Eye (tissue), 1 donor: ENCODE measurements around the gene SLC25A3.
"Not testable (repeated sequence)": the region's sequence is repeated elsewhere in the genome, so short reads cannot be mapped to it uniquely, and the experiment has no call there.

ENCODE experiments used
- DNase-seq: peaks from one replicate; pipeline ENCODE4 v3.0.0-alpha.2; 2015

Gene SLC25A3

GRCh38 chr12:98595243-98595988, 1.9 kb downstream of the SLC25A3 start:
- DNase-seq, result peak; percentile 36

- DNase-seq, result not testable (repeated sequence)
These were observed 3.8 kb downstream of the SLC25A3 start for GRCh38 chr12:98597313-98597712.

- no peak for DNase-seq
These were observed 8.4 kb downstream of the SLC25A3 start for GRCh38 chr12:98601924-98602323.

GRCh38 chr12:98606359-98606988, 13.0 kb downstream of the SLC25A3 start:
- no peak for DNase-seq

- DNase-seq, result no peak
These were observed 17.1 kb downstream of the SLC25A3 start for GRCh38 chr12:98610596-98610995.

- no peak for DNase-seq
These were observed 19.3 kb downstream of the SLC25A3 start for GRCh38 chr12:98612696-98613334.

- no peak for DNase-seq
These were observed 25.5 kb downstream of the SLC25A3 start for GRCh38 chr12:98618952-98619351.

- DNase-seq, result peak; percentile 18
These were observed 42.3 kb downstream of the SLC25A3 start for GRCh38 chr12:98635657-98636323.

GRCh38 chr12:98637068-98637467, 43.6 kb downstream of the SLC25A3 start:
- DNase-seq, result no peak

GRCh38 chr12:98638009-98638408, 44.5 kb downstream of the SLC25A3 start:
- DNase-seq, result no peak

- DNase-seq, result no peak
These were observed 46.0 kb downstream of the SLC25A3 start for GRCh38 chr12:98639491-98639890.

GRCh38 chr12:98642801-98643200, 49.3 kb downstream of the SLC25A3 start:
- DNase-seq, result not testable (repeated sequence)

- DNase-seq, result no peak
These were observed 50.9 kb downstream of the SLC25A3 start for GRCh38 chr12:98644433-98644711.

GRCh38 chr12:98644712-98645571, 51.5 kb downstream of the SLC25A3 start, which contains the start of the genes APAF1 and IKBIP:
TSS of gene APAF1 (plus strand) at chr12:98645290. CDS start at chr12:98648360, 3,070 bp downstream.
TSS of gene IKBIP (minus strand) at chr12:98644788. CDS start at chr12:98644701, 87 bp downstream.
- DNase-seq, result peak; percentile 99

- DNase-seq, result peak; percentile 71
These were observed 52.1 kb downstream of the SLC25A3 start for GRCh38 chr12:98645572-98646067.

- peak; percentile 42 for DNase-seq
These were observed 53.0 kb downstream of the SLC25A3 start for GRCh38 chr12:98646294-98647090.

GRCh38 chr12:98651328-98651727, 57.8 kb downstream of the SLC25A3 start:
- DNase-seq, result no peak

GRCh38 chr12:98653866-98654493, 60.5 kb downstream of the SLC25A3 start:
- DNase-seq, result peak; percentile 72
